ENCODE measurements around the gene FANCG. TPM values are rescaled to one million over a fixed set of nuclear protein-coding genes. Genes with fewer than 3 reads are reported as not detected.

Gene FANCG
- total and polyA plus RNA-seq, 3 experiments from 2014 or later: 10.0 to 95.4 (median 90.6) TPM

GRCh38 chr9:35044071-35044470, 35.7 kb downstream of the FANCG start:
- peak overlapping the region in 1 of 8 donors; percentile 60 for H3K27ac Mint-ChIP-seq
- CTCF ChIA-PET: interaction anchor here (0.9 kb wide), 1 partner anchor 33 kb away, joined by 3 read pairs; no protein-coding TSS in a partner anchor
- peaks cover 0 to 46% (median 8%) of the 10 kb centered on the region in 3 donors for H3K36me3 Mint-ChIP-seq
- Histone ChIP-seq H3K4me3 (ENCODE audit: low read length) (no peak overlapping the region), H3K4me1 (ENCODE audit: insufficient read depth, low read length) (no peaks in the 10 kb centered on the region), H3K36me3 (ENCODE audit: insufficient read depth, low read length) (no peaks in the 10 kb centered on the region), H3K27me3 (ENCODE audit: insufficient read depth, low read length, poor library complexity, severe bottlenecking) (no peaks in the 10 kb centered on the region), H3K27ac (ENCODE audit: low read depth, low read length) (no peak overlapping the region), H3K9me3 (ENCODE audit: low read length) (no peaks in the 10 kb centered on the region)
- POLR2A ChIA-PET: no interaction called here
- no peaks in the 10 kb centered on the region for H3K27me3 Mint-ChIP-seq
- no peak for DNase-seq
- no peak overlapping the region for H3K4me3 Mint-ChIP-seq
- H3K4me1 Mint-ChIP-seq: peaks cover 0 to 5% (median 1%) of the 10 kb centered on the region in 3 donors
- no peaks in the 10 kb centered on the region for H3K9me3 Mint-ChIP-seq

DNA sequence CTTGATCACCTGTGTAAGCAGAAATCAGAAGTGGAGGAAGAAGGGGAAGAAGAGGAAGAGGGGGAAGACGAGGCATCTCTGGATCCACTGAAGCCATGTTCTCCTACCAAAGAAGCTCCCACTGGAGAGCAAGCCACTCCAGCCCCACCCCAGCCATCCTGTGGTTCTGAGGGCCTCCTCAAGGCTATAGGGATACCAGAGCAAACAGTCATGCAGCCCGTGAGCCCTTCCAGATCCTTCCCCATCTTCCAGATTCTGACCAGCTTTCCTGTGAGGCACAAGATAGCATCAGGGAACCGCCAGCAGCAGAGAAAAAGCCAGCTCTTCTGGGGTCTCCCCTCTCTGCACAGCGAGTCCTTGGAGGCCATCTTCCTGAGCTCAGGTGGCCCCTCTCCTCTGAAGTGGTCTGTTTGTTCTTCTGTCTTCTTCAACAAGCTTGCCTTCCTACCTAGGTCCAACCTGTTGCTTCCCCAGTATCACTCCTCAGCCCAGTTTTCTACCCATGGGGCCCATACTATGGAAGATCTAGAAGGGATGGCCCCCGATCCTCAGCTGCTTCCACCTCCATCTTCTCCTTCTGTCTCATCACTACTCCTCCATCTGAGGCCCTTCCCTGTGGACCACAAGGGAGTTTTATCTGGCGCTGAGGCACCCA, 36.7 kb downstream of the FANCG start:
- CTCF ChIA-PET: interaction anchor here (1.1 to 1.5 kb wide), 3 partner anchors 8 to 15 kb away, joined by 3 to 4 read pairs (median 4); no protein-coding TSS in a partner anchor
- Histone ChIP-seq H3K4me1 (ENCODE audit: insufficient read depth, low read length) (no peaks in the 10 kb centered on the region), H3K36me3 (ENCODE audit: insufficient read depth, low read length) (no peaks in the 10 kb centered on the region), H3K27me3 (ENCODE audit: insufficient read depth, low read length, poor library complexity, severe bottlenecking) (no peaks in the 10 kb centered on the region), H3K4me3 (ENCODE audit: low read length) (no peak overlapping the region), H3K9me3 (ENCODE audit: low read length) (no peaks in the 10 kb centered on the region), H3K27ac (ENCODE audit: low read depth, low read length) (no peak overlapping the region)
- DNase-seq: no peak
- POLR2A ChIA-PET: no interaction called here
- Mint-ChIP-seq H3K4me1 (peaks cover 0 to 1% (median 0%) of the 10 kb centered on the region in 3 donors), H3K9me3 (no peaks in the 10 kb centered on the region), H3K4me3 (no peak overlapping the region), H3K36me3 (peaks cover 0 to 39% (median 5%) of the 10 kb centered on the region in 3 donors), H3K27me3 (no peaks in the 10 kb centered on the region), H3K27ac (peak overlapping the region in 3 of 8 donors; percentile 75 to 83 (median 83))

- ChIA-PET CTCF (interaction anchor here (1.4 to 1.5 kb wide), 2 partner anchors 9 to 10 kb away, joined by 3 to 4 read pairs; no protein-coding TSS in a partner anchor), POLR2A (no interaction called here)
- Mint-ChIP-seq H3K27me3 (no peaks in the 10 kb centered on the region), H3K4me3 (no peak overlapping the region), H3K4me1 (peaks cover 0 to 1% (median 0%) of the 10 kb centered on the region in 3 donors), H3K27ac (peak overlapping the region in 2 of 8 donors; percentile 17 to 83), H3K36me3 (peaks cover 0 to 36% (median 5%) of the 10 kb centered on the region in 3 donors), H3K9me3 (no peaks in the 10 kb centered on the region)
- no peaks in the 10 kb centered on the region for H3K27me3 ChIP-seq (ENCODE audit: insufficient read depth, low read length, poor library complexity, severe bottlenecking)
- no peaks in the 10 kb centered on the region for H3K36me3 ChIP-seq (ENCODE audit: insufficient read depth, low read length)
- DNase-seq: no peak
- H3K4me3 ChIP-seq (ENCODE audit: low read length): no peak overlapping the region
- H3K9me3 ChIP-seq (ENCODE audit: low read length): no peaks in the 10 kb centered on the region
- no peak overlapping the region for H3K27ac ChIP-seq (ENCODE audit: low read depth, low read length)
- H3K4me1 ChIP-seq (ENCODE audit: insufficient read depth, low read length): no peaks in the 10 kb centered on the region
Measured at GRCh38 chr9:35042081-35042604, 37.6 kb downstream of the FANCG start.

GRCh38 chr9:35035851-35036701, 43.7 kb downstream of the FANCG start:
- peak in 3 of 5 donors; percentile 4 to 24 (median 11) for DNase-seq
- Mint-ChIP-seq H3K4me3 (peak overlapping the region; percentile 36 to 84 (median 58)), H3K9me3 (no peaks in the 10 kb centered on the region), H3K27me3 (no peaks in the 10 kb centered on the region), H3K4me1 (peaks cover 5 to 11% (median 7%) of the 10 kb centered on the region in 3 donors), H3K27ac (peak overlapping the region in 2 of 8 donors; percentile 52 to 79), H3K36me3 (peaks cover 4 to 9% (median 5%) of the 10 kb centered on the region in 3 donors)
- CTCF ChIA-PET: interaction anchor here (1.0 kb wide), 1 partner anchor 15 kb away, joined by 5 read pairs; no protein-coding TSS in a partner anchor
- Histone ChIP-seq H3K4me1 (ENCODE audit: insufficient read depth, low read length) (peaks cover 5% of the 10 kb centered on the region), H3K27ac (ENCODE audit: low read depth, low read length) (no peak overlapping the region), H3K4me3 (ENCODE audit: low read length) (peak overlapping the region; percentile 5), H3K27me3 (ENCODE audit: insufficient read depth, low read length, poor library complexity, severe bottlenecking) (no peaks in the 10 kb centered on the region), H3K36me3 (ENCODE audit: insufficient read depth, low read length) (no peaks in the 10 kb centered on the region), H3K9me3 (ENCODE audit: low read length) (no peaks in the 10 kb centered on the region)
- POLR2A ChIA-PET: no interaction called here

GRCh38 chr9:35033101-35033500, 46.6 kb downstream of the FANCG start:
- Histone ChIP-seq H3K36me3 (ENCODE audit: insufficient read depth, low read length) (no peaks in the 10 kb centered on the region), H3K27me3 (ENCODE audit: insufficient read depth, low read length, poor library complexity, severe bottlenecking) (no peaks in the 10 kb centered on the region), H3K9me3 (ENCODE audit: low read length) (no peaks in the 10 kb centered on the region), H3K4me3 (ENCODE audit: low read length) (no peak overlapping the region), H3K4me1 (ENCODE audit: insufficient read depth, low read length) (peaks cover 5% of the 10 kb centered on the region), H3K27ac (ENCODE audit: low read depth, low read length) (no peak overlapping the region)
- H3K36me3 Mint-ChIP-seq: peaks cover 4 to 12% (median 7%) of the 10 kb centered on the region in 3 donors
- H3K4me3 Mint-ChIP-seq: no peak overlapping the region
- H3K27me3 Mint-ChIP-seq: no peaks in the 10 kb centered on the region
- H3K4me1 Mint-ChIP-seq: peaks cover 5 to 14% (median 10%) of the 10 kb centered on the region in 3 donors
- no peak for DNase-seq
- ChIA-PET CTCF (no interaction called here), POLR2A (no interaction called here)
- H3K27ac Mint-ChIP-seq: peak overlapping the region in 1 of 8 donors; percentile 9
- H3K9me3 Mint-ChIP-seq: no peaks in the 10 kb centered on the region

GRCh38 chr9:35029852-35030251, 49.9 kb downstream of the FANCG start:
- Mint-ChIP-seq H3K36me3 (peaks cover 4 to 8% (median 7%) of the 10 kb centered on the region in 3 donors), H3K4me3 (no peak overlapping the region), H3K9me3 (no peaks in the 10 kb centered on the region), H3K4me1 (peaks cover 0 to 11% (median 5%) of the 10 kb centered on the region in 3 donors), H3K27ac (no peak overlapping the region), H3K27me3 (no peaks in the 10 kb centered on the region)
- Histone ChIP-seq H3K27me3 (ENCODE audit: insufficient read depth, low read length, poor library complexity, severe bottlenecking) (no peaks in the 10 kb centered on the region), H3K9me3 (ENCODE audit: low read length) (no peaks in the 10 kb centered on the region), H3K36me3 (ENCODE audit: insufficient read depth, low read length) (no peaks in the 10 kb centered on the region), H3K27ac (ENCODE audit: low read depth, low read length) (no peak overlapping the region), H3K4me3 (ENCODE audit: low read length) (no peak overlapping the region), H3K4me1 (ENCODE audit: insufficient read depth, low read length) (no peaks in the 10 kb centered on the region)
- no peak for DNase-seq
- ChIA-PET POLR2A (no interaction called here), CTCF (no interaction called here)

DNA sequence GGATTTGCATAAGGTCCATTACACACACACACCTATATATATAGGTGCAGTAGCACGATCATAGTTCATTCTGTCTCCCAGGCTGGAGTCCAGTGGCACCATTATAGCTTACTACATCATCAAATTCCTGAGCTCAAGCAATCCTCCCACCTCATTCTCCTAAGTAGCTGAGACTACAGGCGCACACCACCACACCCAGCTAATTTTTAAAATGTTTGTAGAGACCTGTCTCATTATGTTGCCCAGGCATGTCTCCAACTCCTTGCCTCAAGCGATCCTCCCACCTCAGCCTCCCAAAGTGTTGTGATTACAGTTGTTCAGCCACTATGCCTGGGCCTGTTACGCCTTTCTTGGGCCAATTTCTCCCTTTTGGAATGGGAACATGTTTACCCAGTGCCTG, 50.5 kb downstream of the FANCG start:
- Histone ChIP-seq H3K9me3 (ENCODE audit: low read length) (no peaks in the 10 kb centered on the region), H3K27ac (ENCODE audit: low read depth, low read length) (no peak overlapping the region), H3K4me1 (ENCODE audit: insufficient read depth, low read length) (no peaks in the 10 kb centered on the region), H3K4me3 (ENCODE audit: low read length) (no peak overlapping the region), H3K27me3 (ENCODE audit: insufficient read depth, low read length, poor library complexity, severe bottlenecking) (no peaks in the 10 kb centered on the region), H3K36me3 (ENCODE audit: insufficient read depth, low read length) (no peaks in the 10 kb centered on the region)
- H3K27ac Mint-ChIP-seq: no peak overlapping the region
- H3K36me3 Mint-ChIP-seq: peaks cover 7 to 12% (median 8%) of the 10 kb centered on the region in 3 donors
- H3K4me3 Mint-ChIP-seq: no peak overlapping the region
- ChIA-PET POLR2A (no interaction called here), CTCF (interaction anchor here (1.2 kb wide), 1 partner anchor 22 kb away, joined by 4 read pairs; no protein-coding TSS in a partner anchor)
- no peak for DNase-seq
- H3K9me3 Mint-ChIP-seq: no peaks in the 10 kb centered on the region
- H3K27me3 Mint-ChIP-seq: no peaks in the 10 kb centered on the region
- H3K4me1 Mint-ChIP-seq: peaks cover 0 to 11% (median 5%) of the 10 kb centered on the region in 3 donors
